Osteoblast (primary cell): ENCODE data around the gene UBFD1. TPM values are rescaled to one million over a fixed set of nuclear protein-coding genes. Genes with fewer than 3 reads are reported as not detected.

Source experiments
- DNase-seq: peaks from one replicate; pipeline ENCODE4 v3.0.0; 2011; ENCODE audit warnings: low spot score, mixed read lengths; ENCODE audit not compliant: insufficient read length; ENCODE audit errors: missing footprints
- H2AFZ ChIP-seq: 2 replicates; pipeline ENCODE4 v1.6.0; 2011; ENCODE audit warnings: mild to moderate bottlenecking, low read length
- H3K27ac ChIP-seq: 2 replicates; pipeline ENCODE4 v1.5.1; 2011; ENCODE audit warnings: mild to moderate bottlenecking, low read depth, low read length, moderate library complexity
- H3K27me3 ChIP-seq: 2 replicates; pipeline ENCODE4 v1.6.0; 2012; ENCODE audit warnings: mild to moderate bottlenecking, control low read depth, inconsistent platforms, low read length, moderate library complexity; ENCODE audit not compliant: insufficient read depth
- H3K36me3 ChIP-seq: 2 replicates; pipeline ENCODE4 v1.5.1; 2011; ENCODE audit warnings: mild to moderate bottlenecking, low read length, control low read depth, moderate library complexity; ENCODE audit not compliant: insufficient read depth
- H3K4me1 ChIP-seq: 2 replicates; pipeline ENCODE4 v1.5.1; 2011; ENCODE audit warnings: mild to moderate bottlenecking, low read length, control low read depth, moderate library complexity; ENCODE audit not compliant: insufficient read depth
- H3K4me2 ChIP-seq: 2 replicates; pipeline ENCODE4 v1.6.0; 2011; ENCODE audit warnings: mild to moderate bottlenecking, low read length; ENCODE audit not compliant: insufficient read depth
- H3K4me3 ChIP-seq: fragments of 200-600 bp; sonication (generic); 3 replicates; pipeline ENCODE4 v1.5.1; 2012; ENCODE audit warnings: mild to moderate bottlenecking, low read length, inconsistent platforms; ENCODE audit not compliant: insufficient read depth
- H3K79me2 ChIP-seq: 2 replicates; pipeline ENCODE4 v1.6.0; 2012; ENCODE audit warnings: mild to moderate bottlenecking, low read length, control low read depth, inconsistent platforms; ENCODE audit not compliant: insufficient read depth
- H3K9me3 ChIP-seq: 2 replicates; pipeline ENCODE4 v1.5.1; 2011; ENCODE audit warnings: low read depth, low read length, control low read depth
- H4K20me1 ChIP-seq: 2 replicates; pipeline ENCODE4 v1.6.0; 2012; ENCODE audit warnings: mild to moderate bottlenecking, low read length, control low read depth; ENCODE audit not compliant: insufficient read depth
- total RNA-seq: library from RNA; depleted of rRNA; stranded (reverse); fragments of >200 nt; gene quantifications from 2 replicates; pipeline ENCODE4 v1.2.3, GENCODE V29; 2012
- TF ChIP-seq, protein P1 (sequence below): IDR thresholded peaks from 2 replicates; pipeline ENCODE4 v1.5.1; 2011; ENCODE audit warnings: mild to moderate bottlenecking, low read depth, low read length, moderate library complexity; ENCODE audit errors: extremely low read depth

Gene UBFD1
- total RNA-seq, 1 donor = 109 TPM

DNA sequence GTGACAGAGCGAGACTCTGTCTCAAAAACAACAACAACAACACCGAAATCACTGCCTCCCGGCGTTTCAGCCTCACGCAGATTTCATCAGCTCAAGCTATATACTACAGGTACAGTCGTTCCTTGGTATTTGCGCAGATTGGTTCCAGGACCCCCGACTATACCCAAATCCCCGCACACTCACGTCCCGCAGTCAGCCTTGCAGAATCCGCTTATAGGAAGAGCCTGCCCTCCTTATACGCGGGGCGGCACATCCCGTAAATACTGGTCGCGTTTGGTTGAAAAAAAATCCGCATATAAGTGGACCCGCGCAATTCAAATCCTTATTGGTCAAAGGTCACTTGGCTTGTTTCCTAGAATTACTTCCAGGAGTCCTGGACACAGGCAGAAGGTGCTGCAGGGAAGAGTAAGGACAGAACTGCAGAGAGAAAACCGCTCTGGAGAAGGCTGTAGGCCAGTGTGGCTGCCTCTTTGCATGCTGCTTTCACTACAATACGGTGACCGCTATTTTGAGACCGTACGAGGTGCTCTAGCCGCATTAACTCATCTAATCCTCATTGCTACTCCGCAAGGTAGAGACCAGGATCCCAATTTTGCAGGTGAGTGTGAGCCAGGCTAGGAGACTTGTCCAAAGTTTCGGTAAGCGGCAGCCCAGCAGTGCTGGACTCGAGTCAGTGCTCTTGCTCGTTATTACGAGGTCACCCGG is 37.9 kb downstream of the UBFD1 start:
- peaks cover 33% of the 10 kb centered on the region for H3K36me3 ChIP-seq
- H2AFZ ChIP-seq = peak overlapping the region; percentile 53

DNA sequence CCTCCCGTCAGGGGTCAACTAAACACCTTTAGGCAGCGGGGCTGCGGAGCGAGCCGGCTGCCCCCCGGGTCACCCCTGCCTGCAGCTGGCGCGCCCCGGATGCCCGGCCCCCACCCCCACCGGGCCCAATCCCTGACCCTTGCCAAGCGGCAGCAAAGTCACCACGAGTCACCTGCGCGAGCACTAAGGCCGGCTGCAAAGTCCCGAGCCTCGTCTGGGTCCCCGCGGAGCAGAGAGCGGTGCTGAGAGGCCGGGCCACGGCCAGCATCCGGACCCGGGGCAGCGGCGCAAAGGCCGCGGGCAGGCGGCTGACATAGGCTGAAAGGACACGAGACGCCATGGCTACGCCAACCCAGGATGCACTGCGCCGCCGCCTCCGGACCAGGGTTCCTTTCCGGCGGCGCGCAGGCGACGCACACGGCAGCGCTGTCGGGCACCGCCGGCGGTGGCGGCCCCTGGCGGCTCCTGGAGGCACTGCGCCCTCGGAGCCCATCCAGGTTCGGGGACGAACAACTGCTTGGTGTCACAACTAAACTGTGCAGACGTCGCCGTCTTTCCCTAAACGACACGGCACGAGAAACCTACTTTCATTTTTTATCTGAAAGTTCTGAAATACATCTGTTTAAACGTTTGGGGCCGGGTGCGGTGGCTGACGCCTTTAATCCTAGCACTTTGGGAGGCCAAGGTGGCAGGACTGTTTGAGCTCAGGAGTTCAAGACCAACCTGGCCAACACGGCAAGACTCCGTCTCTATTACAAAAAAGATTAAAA is 38.6 kb downstream of the UBFD1 start, which contains the start of gene NDUFAB1:
Gene NDUFAB1, minus strand, starts transcription at position 366 of the 770 bp plus-strand sequence. Its CDS starts 26 bp downstream, at position 340.
- peaks cover 48% of the 10 kb centered on the region for H3K79me2 ChIP-seq

More for the DNA sequence above, 37.9 kb downstream of the UBFD1 start:
- peak overlapping the region; percentile 81 for H3K4me2 ChIP-seq
- peak; percentile 67 for DNase-seq
- H3K79me2 ChIP-seq = peaks cover 55% of the 10 kb centered on the region
- peak overlapping the region; percentile 67 for H3K27ac ChIP-seq
- H3K4me1 ChIP-seq = peaks cover 8% of the 10 kb centered on the region
- H3K4me3 ChIP-seq = peak overlapping the region; percentile 89
- no peaks in the 10 kb centered on the region for H3K9me3 ChIP-seq
- H3K27me3 ChIP-seq = no peaks in the 10 kb centered on the region
- H4K20me1 ChIP-seq = peaks cover 31% of the 10 kb centered on the region
- TF ChIP-seq, protein P1, sequence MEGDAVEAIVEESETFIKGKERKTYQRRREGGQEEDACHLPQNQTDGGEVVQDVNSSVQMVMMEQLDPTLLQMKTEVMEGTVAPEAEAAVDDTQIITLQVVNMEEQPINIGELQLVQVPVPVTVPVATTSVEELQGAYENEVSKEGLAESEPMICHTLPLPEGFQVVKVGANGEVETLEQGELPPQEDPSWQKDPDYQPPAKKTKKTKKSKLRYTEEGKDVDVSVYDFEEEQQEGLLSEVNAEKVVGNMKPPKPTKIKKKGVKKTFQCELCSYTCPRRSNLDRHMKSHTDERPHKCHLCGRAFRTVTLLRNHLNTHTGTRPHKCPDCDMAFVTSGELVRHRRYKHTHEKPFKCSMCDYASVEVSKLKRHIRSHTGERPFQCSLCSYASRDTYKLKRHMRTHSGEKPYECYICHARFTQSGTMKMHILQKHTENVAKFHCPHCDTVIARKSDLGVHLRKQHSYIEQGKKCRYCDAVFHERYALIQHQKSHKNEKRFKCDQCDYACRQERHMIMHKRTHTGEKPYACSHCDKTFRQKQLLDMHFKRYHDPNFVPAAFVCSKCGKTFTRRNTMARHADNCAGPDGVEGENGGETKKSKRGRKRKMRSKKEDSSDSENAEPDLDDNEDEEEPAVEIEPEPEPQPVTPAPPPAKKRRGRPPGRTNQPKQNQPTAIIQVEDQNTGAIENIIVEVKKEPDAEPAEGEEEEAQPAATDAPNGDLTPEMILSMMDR = no peak

DNA sequence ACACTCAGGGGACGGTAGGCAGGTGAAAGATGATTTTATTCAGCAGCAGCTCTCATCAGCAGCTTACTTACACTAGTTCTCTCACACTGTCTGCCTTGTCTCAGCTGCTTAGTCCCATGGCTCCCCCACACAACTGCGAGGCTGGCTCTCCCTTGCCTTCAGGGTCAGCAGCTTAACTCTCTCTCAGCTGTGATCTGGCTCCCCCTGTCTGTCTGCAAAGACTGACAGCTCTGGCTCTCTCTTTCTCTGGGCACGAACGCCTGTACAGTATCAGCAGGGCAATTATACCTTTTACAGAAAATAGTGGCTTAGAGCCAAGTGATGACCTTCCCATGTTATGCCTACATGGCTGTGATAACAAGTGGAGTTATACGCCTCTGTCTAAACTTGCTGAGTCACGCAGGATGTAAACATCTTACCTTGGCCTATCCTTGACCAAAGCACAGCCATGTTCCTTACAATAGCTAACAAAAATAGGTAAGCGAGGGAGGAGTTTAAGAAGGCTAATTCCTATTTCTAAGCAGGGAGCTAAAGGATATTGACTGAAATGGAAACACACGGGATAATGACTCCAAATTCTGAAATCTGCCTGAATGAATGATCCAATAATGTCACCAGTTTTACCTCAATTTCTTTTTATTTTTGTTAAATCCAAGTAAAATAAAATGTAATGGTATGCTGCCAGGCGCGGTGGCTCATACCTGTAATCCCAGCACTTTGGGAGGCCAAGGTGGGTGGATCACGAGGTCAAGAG is 39.7 kb downstream of the UBFD1 start:
- DNase-seq = no peak
- peaks cover 8% of the 10 kb centered on the region for H3K4me1 ChIP-seq
- H3K9me3 ChIP-seq = no peaks in the 10 kb centered on the region
- H3K27ac ChIP-seq = peak overlapping the region; percentile 67
- no peaks in the 10 kb centered on the region for H3K27me3 ChIP-seq
- no peak overlapping the region for H3K4me3 ChIP-seq
- H2AFZ ChIP-seq = peak overlapping the region; percentile 94
- TF ChIP-seq, protein P1 = peak; percentile 40
- H3K4me2 ChIP-seq = no peak overlapping the region
- peaks cover 22% of the 10 kb centered on the region for H3K36me3 ChIP-seq
- peaks cover 19% of the 10 kb centered on the region for H4K20me1 ChIP-seq
- peaks cover 37% of the 10 kb centered on the region for H3K79me2 ChIP-seq

More for the DNA sequence above, 38.6 kb downstream of the UBFD1 start, which contains the start of gene NDUFAB1:
- Histone ChIP-seq H4K20me1 (peaks cover 28% of the 10 kb centered on the region), H3K9me3 (no peaks in the 10 kb centered on the region), H3K27me3 (no peaks in the 10 kb centered on the region), H2AFZ (peak within 1 kb of the TSS; percentile 94), H3K4me2 (peak within 1 kb of the TSS; percentile 81), H3K4me3 (peak within 1 kb of the TSS; percentile 89), H3K27ac (peak within 1 kb of the TSS; percentile 67), H3K4me1 (peaks cover 8% of the 10 kb centered on the region), H3K36me3 (peaks cover 27% of the 10 kb centered on the region)
- TF ChIP-seq, protein P1 = peak; percentile 93
- peak; percentile 98 for DNase-seq
